Subcutaneous abdominal adipose tissue (tissue), 5 donors: Measurements from ENCODE around the gene HLA-DMA.

Experiments
- H3K27ac ChIP-seq: one replicate; pipeline ENCODE4 v1.7.0; 2013; ENCODE audit warnings: low read depth, mild to moderate bottlenecking, inconsistent platforms, low read length, moderate library complexity
- H3K27me3 ChIP-seq, 5 donors: one replicate each; pipeline ENCODE4 v1.7.0; 2013; ENCODE audit warnings: low read length in 5 of 5, inconsistent platforms in 1 of 5; ENCODE audit not compliant: control insufficient read depth in 5 of 5, insufficient read depth in 4 of 5
- H3K36me3 ChIP-seq, 5 donors: one replicate each; pipeline ENCODE4 v1.7.0; 2013; ENCODE audit warnings: low read length in 5 of 5; ENCODE audit not compliant: control insufficient read depth in 5 of 5, insufficient read depth in 5 of 5
- H3K4me1 ChIP-seq, 5 donors: one replicate each; pipeline ENCODE4 v1.7.0; 2013; ENCODE audit warnings: low read length in 5 of 5, mild to moderate bottlenecking in 3 of 5, moderate library complexity in 1 of 5; ENCODE audit not compliant: control insufficient read depth in 5 of 5, insufficient read depth in 5 of 5
- H3K4me3 ChIP-seq, 5 donors: one replicate each; pipeline ENCODE4 v1.7.0; 2013; ENCODE audit warnings: low read length in 5 of 5, low read depth in 1 of 5
- H3K9ac ChIP-seq, 5 donors: one replicate each; pipeline ENCODE4 v1.7.0; 2013; ENCODE audit warnings: low read length in 5 of 5, mild to moderate bottlenecking in 4 of 5, moderate library complexity in 3 of 5
- H3K9me3 ChIP-seq, 5 donors: one replicate each; pipeline ENCODE4 v1.7.0; 2013; ENCODE audit warnings: low read length in 5 of 5; ENCODE audit not compliant: control insufficient read depth in 5 of 5
- donor health status: healthy.
- donor health status: healthy.
- donor health status: healthy.
- donor health status: healthy.
- donor health status: healthy.

Gene HLA-DMA

DNA sequence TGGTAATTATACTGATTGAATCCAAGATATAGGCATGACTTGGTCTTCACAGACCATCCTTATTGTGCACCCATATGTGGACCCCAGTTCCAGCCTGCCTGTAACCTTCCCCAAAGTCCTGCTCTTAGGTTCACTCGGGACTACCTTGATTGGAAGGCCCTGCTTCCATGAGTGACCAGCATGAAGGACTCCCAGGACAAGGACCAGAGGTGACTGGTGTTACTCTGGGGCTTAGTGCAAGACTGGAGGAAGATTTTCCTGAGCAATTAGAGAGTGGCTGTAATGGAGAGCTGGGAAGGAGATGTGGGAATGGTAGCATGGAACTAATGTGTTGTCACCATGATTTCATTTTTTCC lies 30.6 kb upstream of the HLA-DMA start:
- Histone ChIP-seq H3K36me3 (peaks cover 14 to 52% (median 36%) of the 10 kb centered on the region in 5 donors), H3K9me3 (no peaks in the 10 kb centered on the region), H3K9ac (no peak overlapping the region), H3K27ac (no peak overlapping the region), H3K4me3 (no peak overlapping the region), H3K4me1 (peaks cover 0 to 11% (median 10%) of the 10 kb centered on the region in 5 donors), H3K27me3 (no peaks in the 10 kb centered on the region)

DNA sequence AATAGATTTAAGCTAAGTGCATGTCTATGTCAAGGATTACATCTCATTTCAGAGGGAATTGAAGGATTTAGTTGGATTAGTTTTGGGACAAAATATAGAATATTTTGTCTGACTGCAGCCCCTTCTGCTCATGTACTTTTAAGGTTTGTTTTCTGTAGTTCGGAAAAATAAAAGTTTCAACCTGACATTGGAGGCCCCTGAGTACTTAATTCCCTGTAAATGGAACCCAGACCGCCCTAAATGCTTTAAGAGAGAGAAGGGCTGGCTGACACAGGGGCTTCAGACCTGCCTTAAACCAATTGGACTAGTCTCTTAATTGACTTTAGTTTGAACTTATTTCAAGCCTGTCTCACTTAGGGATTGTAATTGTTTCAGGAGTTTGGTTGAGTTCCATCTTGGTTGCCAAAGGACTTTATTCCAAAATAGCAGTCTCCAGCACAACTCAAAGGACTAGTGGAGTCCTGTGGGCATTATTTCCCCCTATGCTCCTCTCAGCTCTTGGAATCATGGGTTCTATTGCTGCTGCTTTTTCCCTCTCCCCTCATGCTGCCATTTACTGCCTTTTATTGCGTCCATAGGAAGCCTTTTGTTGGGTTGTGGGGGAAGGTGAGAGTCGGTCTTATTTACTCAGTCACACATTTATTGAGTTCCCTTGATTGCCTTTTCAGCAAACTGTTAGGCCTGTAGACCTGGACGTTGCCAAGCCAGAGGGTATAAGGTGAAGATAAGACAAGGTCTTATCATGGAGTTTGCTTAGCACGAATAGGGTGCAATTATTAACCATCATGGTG lies 30.0 kb upstream of the HLA-DMA start:
- H3K27ac ChIP-seq, result peak overlapping the region; percentile 27
- peaks cover 14 to 57% (median 41%) of the 10 kb centered on the region in 5 donors for H3K36me3 ChIP-seq
- H3K9ac ChIP-seq, result no peak overlapping the region
- H3K9me3 ChIP-seq, result no peaks in the 10 kb centered on the region
- H3K4me3 ChIP-seq, result no peak overlapping the region
- no peaks in the 10 kb centered on the region for H3K27me3 ChIP-seq
- H3K4me1 ChIP-seq, result peaks cover 0 to 17% (median 15%) of the 10 kb centered on the region in 5 donors

DNA sequence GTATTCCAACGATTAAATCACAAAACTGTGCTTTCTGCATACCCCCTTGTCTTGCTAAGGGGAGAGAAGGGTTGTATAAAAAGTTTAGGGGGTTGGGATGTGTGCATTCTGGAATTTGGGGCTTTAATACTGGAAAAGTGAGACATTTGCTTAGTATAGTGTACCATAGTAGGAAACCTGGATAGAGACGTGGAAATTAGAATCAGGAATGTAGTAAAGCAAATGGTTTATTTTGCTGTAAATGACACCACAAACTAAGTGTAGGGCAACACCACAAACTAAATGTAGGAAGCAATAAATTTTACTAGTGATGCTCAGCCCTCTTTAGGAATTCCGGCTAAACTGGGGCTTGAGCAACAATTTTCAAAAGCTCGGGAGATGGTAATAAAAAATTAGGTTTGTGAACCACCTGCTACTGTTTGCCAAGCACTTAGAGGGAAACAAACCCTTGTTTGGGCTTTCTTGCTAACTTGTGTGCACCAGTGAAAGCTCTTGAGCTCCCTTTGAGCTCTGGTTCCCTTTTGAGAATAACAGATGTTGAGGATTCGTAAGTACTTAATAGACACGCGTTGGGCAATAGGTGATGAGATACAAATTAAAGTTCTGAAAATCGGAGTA lies 29.3 kb upstream of the HLA-DMA start:
- peaks cover 20 to 64% (median 48%) of the 10 kb centered on the region in 5 donors for H3K36me3 ChIP-seq

DNA sequence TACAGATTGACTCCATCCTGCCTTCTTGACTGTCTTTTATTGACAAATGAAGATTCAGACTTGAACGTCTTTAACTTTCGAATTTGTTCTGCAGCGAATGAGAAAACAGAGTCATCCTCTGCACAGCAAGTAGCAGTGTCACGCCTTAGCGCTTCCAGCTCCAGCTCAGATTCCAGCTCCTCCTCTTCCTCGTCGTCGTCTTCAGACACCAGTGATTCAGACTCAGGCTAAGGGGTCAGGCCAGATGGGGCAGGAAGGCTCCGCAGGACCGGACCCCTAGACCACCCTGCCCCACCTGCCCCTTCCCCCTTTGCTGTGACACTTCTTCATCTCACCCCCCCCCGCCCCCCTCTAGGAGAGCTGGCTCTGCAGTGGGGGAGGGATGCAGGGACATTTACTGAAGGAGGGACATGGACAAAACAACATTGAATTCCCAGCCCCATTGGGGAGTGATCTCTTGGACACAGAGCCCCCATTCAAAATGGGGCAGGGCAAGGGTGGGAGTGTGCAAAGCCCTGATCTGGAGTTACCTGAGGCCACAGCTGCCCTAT lies 27.7 kb upstream of the HLA-DMA start:
- H3K9me3 ChIP-seq, result no peaks in the 10 kb centered on the region
- peaks cover 5 to 40% (median 39%) of the 10 kb centered on the region in 5 donors for H3K4me1 ChIP-seq
- peaks cover 28 to 81% (median 65%) of the 10 kb centered on the region in 5 donors for H3K36me3 ChIP-seq
- no peaks in the 10 kb centered on the region for H3K27me3 ChIP-seq
- no peak overlapping the region for H3K27ac ChIP-seq
- H3K9ac ChIP-seq, result no peak overlapping the region
- no peak overlapping the region for H3K4me3 ChIP-seq

More for the DNA sequence above, 29.3 kb upstream of the HLA-DMA start:
- Histone ChIP-seq H3K4me3 (no peak overlapping the region), H3K4me1 (peaks cover 3 to 24% (median 22%) of the 10 kb centered on the region in 5 donors), H3K27me3 (no peaks in the 10 kb centered on the region), H3K27ac (peak overlapping the region; percentile 27), H3K9me3 (no peaks in the 10 kb centered on the region), H3K9ac (no peak overlapping the region)

DNA sequence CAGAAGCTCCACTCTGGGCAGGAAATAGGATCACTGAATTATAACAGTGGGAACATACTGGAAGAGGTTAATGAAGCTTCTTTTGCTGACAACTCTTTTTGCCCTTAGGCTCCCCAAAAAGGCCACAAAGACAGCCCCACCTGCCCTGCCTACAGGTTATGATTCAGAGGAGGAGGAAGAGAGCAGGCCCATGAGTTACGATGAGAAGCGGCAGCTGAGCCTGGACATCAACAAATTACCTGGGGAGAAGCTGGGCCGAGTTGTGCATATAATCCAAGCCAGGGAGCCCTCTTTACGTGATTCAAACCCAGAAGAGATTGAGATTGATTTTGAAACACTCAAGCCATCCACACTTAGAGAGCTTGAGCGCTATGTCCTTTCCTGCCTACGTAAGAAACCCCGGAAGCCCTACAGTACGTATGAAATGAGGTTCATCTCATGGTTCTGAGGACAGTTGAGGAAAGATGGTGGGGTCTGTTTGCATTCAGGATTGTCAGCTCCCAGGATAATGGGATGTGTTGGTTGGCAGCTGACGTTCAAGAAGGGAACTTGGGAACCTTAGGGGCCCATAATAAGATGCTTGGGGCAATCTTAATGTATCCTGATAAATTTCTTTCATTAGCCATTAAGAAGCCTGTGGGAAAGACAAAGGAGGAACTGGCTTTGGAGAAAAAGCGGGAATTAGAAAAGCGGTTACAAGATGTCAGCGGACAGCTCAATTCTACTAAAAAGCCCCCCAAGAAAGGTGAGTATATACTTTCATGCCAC lies 27.0 kb upstream of the HLA-DMA start:
- Histone ChIP-seq H3K4me3 (no peak overlapping the region), H3K36me3 (peaks cover 32 to 87% (median 71%) of the 10 kb centered on the region in 5 donors), H3K9me3 (no peaks in the 10 kb centered on the region), H3K4me1 (peaks cover 5 to 46% (median 45%) of the 10 kb centered on the region in 5 donors), H3K27ac (no peak overlapping the region), H3K27me3 (no peaks in the 10 kb centered on the region), H3K9ac (no peak overlapping the region)

DNA sequence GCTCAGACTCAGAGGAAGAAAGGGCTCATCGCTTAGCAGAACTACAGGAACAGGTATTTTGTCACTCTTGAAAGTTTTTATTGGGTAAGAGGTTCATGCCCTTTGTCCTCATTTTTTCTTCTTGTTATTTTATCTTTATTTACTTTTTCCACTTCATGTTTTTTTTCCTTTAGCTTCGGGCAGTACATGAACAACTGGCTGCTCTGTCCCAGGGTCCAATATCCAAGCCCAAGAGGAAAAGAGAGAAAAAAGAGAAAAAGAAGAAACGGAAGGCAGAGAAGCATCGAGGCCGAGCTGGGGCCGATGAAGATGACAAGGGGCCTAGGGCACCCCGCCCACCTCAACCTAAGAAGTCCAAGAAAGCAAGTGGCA lies 25.0 kb upstream of the HLA-DMA start:
- Histone ChIP-seq H3K36me3 (peaks cover 32 to 89% (median 80%) of the 10 kb centered on the region in 5 donors), H3K27ac (peak overlapping the region; percentile 43), H3K4me1 (peaks cover 11 to 62% (median 58%) of the 10 kb centered on the region in 5 donors), H3K27me3 (no peaks in the 10 kb centered on the region), H3K9ac (peak overlapping the region in 1 of 5 donors; percentile 38), H3K9me3 (no peaks in the 10 kb centered on the region), H3K4me3 (no peak overlapping the region)

DNA sequence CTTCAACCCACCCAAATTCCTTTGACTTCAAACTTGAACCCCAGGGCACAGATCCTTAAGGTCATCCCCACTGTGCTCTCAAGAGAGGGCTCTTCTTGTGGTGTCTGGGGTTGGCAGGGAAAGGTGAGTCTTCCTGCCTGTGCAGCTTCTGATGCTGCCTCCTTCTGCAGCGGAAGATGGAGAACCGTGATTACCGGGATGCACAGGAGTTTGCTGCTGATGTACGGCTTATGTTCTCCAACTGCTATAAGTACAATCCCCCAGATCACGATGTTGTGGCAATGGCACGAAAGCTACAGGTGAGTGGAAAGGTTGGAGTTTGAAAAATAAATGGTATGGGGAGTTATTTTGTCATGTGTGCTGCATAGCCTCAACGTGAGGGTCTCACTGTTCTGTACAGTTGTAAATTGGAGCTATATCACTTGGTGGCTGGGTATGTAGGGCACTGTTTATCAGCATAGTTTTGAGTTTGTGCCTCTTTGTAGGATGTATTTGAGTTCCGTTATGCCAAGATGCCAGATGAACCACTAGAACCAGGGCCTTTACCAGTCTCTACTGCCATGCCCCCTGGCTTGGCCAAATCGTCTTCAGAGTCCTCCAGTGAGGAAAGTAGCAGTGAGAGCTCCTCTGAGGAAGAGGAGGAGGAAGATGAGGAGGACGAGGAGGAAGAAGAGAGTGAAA lies 24.5 kb upstream of the HLA-DMA start:
- Histone ChIP-seq H3K4me3 (no peak overlapping the region), H3K27ac (peak overlapping the region; percentile 43), H3K27me3 (no peaks in the 10 kb centered on the region), H3K4me1 (peaks cover 11 to 60% (median 57%) of the 10 kb centered on the region in 5 donors), H3K9me3 (no peaks in the 10 kb centered on the region), H3K36me3 (peaks cover 32 to 92% (median 83%) of the 10 kb centered on the region in 5 donors), H3K9ac (peak overlapping the region in 1 of 5 donors; percentile 38)

DNA sequence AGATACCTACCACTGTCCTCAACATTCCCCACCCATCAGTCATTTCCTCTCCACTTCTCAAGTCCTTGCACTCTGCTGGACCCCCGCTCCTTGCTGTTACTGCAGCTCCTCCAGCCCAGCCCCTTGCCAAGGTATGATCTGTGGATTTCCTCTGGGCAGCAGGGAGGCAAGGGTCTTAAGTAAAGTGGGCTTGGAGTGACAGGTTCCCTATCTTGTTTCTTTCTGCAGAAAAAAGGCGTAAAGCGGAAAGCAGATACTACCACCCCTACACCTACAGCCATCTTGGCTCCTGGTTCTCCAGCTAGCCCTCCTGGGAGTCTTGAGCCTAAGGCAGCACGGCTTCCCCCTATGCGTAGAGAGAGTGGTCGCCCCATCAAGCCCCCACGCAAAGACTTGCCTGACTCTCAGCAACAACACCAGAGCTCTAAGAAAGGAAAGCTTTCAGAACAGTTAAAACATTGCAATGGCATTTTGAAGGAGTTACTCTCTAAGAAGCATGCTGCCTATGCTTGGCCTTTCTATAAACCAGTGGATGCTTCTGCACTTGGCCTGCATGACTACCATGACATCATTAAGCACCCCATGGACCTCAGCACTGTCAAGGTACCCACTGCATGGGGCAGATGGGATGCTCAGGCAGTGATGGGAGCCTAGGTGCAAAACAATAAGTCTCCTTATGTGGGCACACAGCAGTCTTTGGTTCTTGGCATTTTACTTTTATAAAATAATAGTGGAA lies 23.6 kb upstream of the HLA-DMA start:
- Histone ChIP-seq H3K27ac (no peak overlapping the region), H3K36me3 (peaks cover 29 to 86% (median 77%) of the 10 kb centered on the region in 5 donors), H3K27me3 (peaks cover 0 to 2% (median 0%) of the 10 kb centered on the region in 5 donors), H3K4me1 (peaks cover 15 to 55% (median 53%) of the 10 kb centered on the region in 5 donors), H3K9ac (no peak overlapping the region), H3K9me3 (no peaks in the 10 kb centered on the region), H3K4me3 (peak overlapping the region in 2 of 5 donors; percentile 4 to 6)

DNA sequence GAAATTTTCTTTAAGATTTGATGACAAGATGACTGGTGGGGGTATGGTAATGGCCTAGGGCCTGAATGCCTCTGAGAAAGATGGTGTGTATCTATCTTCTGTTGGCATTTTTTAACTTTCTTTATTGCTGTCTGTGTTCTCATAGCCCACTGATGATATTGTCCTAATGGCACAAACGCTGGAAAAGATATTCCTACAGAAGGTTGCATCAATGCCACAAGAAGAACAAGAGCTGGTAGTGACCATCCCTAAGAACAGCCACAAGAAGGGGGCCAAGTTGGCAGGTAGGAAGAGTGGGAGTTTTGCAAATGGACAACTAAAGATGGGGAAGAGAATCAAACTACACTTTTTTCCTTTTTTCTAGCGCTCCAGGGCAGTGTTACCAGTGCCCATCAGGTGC lies 23.0 kb upstream of the HLA-DMA start:
- no peak overlapping the region for H3K4me3 ChIP-seq
- peaks cover 29 to 80% (median 71%) of the 10 kb centered on the region in 5 donors for H3K36me3 ChIP-seq
- no peak overlapping the region for H3K27ac ChIP-seq
- peaks cover 15 to 55% (median 53%) of the 10 kb centered on the region in 5 donors for H3K4me1 ChIP-seq
- H3K9ac ChIP-seq, result no peak overlapping the region
- H3K27me3 ChIP-seq, result peaks cover 0 to 2% (median 0%) of the 10 kb centered on the region in 5 donors
- no peaks in the 10 kb centered on the region for H3K9me3 ChIP-seq
